Keratinocyte (primary cell): ENCODE results near the gene C21orf91. TPM values are rescaled to one million over a fixed set of nuclear protein-coding genes. Genes with fewer than 3 reads are reported as not detected.

Source experiments
- DNase-seq: peaks from one replicate; pipeline ENCODE4 v3.0.0-alpha.2; 2011; ENCODE audit warnings: low read depth, missing footprints, low spot score
- FAIRE-seq: peaks from 2 replicates; lab custom pipeline; 2011; peaks lifted over from hg19 to GRCh38; lab: Jason Lieb, UNC
- H2AFZ ChIP-seq: 2 replicates; pipeline ENCODE4 v1.6.0; 2012; ENCODE audit warnings: low read length, control low read depth, inconsistent platforms; ENCODE audit not compliant: control insufficient read depth
- H3K27ac ChIP-seq: 2 replicates; pipeline ENCODE4 v1.5.1; 2011; ENCODE audit warnings: low read length; ENCODE audit not compliant: control insufficient read depth, insufficient read depth
- H3K27me3 ChIP-seq: 3 replicates; pipeline ENCODE4 v1.6.0; 2011; ENCODE audit warnings: low read length; ENCODE audit not compliant: control insufficient read depth, insufficient read depth; ENCODE audit errors: extremely low read depth
- H3K36me3 ChIP-seq, 2 experiments: 2 replicates in 1 of 2; 3 replicates in 1 of 2; pipeline ENCODE4 v1.5.1; 2011; ENCODE audit warnings: low read length in 2 of 2, mild to moderate bottlenecking in 1 of 2; ENCODE audit not compliant: control insufficient read depth in 2 of 2, insufficient read depth in 2 of 2; ENCODE audit errors: extremely low read depth in 1 of 2
- H3K4me1 ChIP-seq: 3 replicates; pipeline ENCODE4 v1.5.1; 2011; ENCODE audit warnings: low read length; ENCODE audit not compliant: control insufficient read depth, insufficient read depth; ENCODE audit errors: extremely low read depth
- H3K4me2 ChIP-seq: 3 replicates; pipeline ENCODE4 v1.6.0; 2011; ENCODE audit warnings: low read depth, low read length; ENCODE audit not compliant: control insufficient read depth, insufficient read depth; ENCODE audit errors: extremely low read depth
- H3K4me3 ChIP-seq, 3 experiments: fragments of 200-600 bp in 1 of 3; sonication (generic) in 1 of 3; 2 replicates in 2 of 3; 3 replicates in 1 of 3; pipeline ENCODE4 v1.5.1; 2011 to 2016; ENCODE audit warnings: low read length in 3 of 3, mild to moderate bottlenecking in 3 of 3, control low read depth in 2 of 3, inconsistent platforms in 1 of 3, low read depth in 1 of 3, mixed read lengths in 1 of 3, mixed run types in 1 of 3, moderate library complexity in 1 of 3; ENCODE audit not compliant: control insufficient read depth in 2 of 3, insufficient read depth in 2 of 3; ENCODE audit errors: extremely low read depth in 1 of 3
- H3K79me2 ChIP-seq: 2 replicates; pipeline ENCODE4 v1.6.0; 2012; ENCODE audit warnings: low read length; ENCODE audit not compliant: control insufficient read depth, insufficient read depth
- H3K9ac ChIP-seq: 3 replicates; pipeline ENCODE4 v1.6.0; 2011; ENCODE audit warnings: low read length; ENCODE audit not compliant: control insufficient read depth, insufficient read depth; ENCODE audit errors: extremely low read depth
- H3K9me1 ChIP-seq: 3 replicates; pipeline ENCODE4 v1.6.0; 2011; ENCODE audit warnings: low read length; ENCODE audit not compliant: control insufficient read depth, insufficient read depth; ENCODE audit errors: extremely low read depth
- H3K9me3 ChIP-seq: 2 replicates; pipeline ENCODE4 v1.5.1; 2012; ENCODE audit warnings: low read depth, low read length; ENCODE audit not compliant: control insufficient read depth
- H4K20me1 ChIP-seq: 3 replicates; pipeline ENCODE4 v1.6.0; 2011; ENCODE audit warnings: low read length; ENCODE audit not compliant: control insufficient read depth, insufficient read depth; ENCODE audit errors: extremely low read depth
- EZH2 ChIP-seq: IDR thresholded peaks from one replicate; pipeline ENCODE4 v1.6.1; 2012; ENCODE audit warnings: inconsistent platforms, mild to moderate bottlenecking, low read length, moderate library complexity
- dilution Hi-C: fragments of 300-500 bp; cut with MboI; formaldehyde crosslinking; loops from one replicate; pipeline ENCODE4 v1.7.0; 2020; ENCODE audit warnings: low sequenced_read_pairs; ENCODE audit not compliant: extremely low pct_ligation_motif_present
- polyA plus RNA-seq, 5 experiments: library from polyadenylated mRNA; depleted of rRNA in 3 of 5; stranded (reverse) in 3 of 5; stranded (forward) in 1 of 5; unstranded in 1 of 5; fragments of >200 nt; gene quantifications; 1 replicate in 1 of 5; 2 replicates in 3 of 5; 3 replicates in 1 of 5; pipeline versions ENCODE4 v1.2.1 to v1.2.3, GENCODE V29; 2011 to 2012; ENCODE audit warnings: missing spikeins in 2 of 5, low read depth in 1 of 5, low replicate concordance in 1 of 5
- TF ChIP-seq, protein P1 (sequence below), 3 experiments: IDR thresholded peaks in 1 of 3; conservative IDR thresholded peaks in 1 of 3; optimal IDR thresholded peaks in 1 of 3; 2 replicates in 2 of 3; 3 replicates in 1 of 3; pipeline versions ENCODE3 to v1.5.1; 2011; ENCODE audit warnings: low read length in 3 of 3, mild to moderate bottlenecking in 3 of 3, moderate library complexity in 2 of 3, control low read depth in 1 of 3, inconsistent platforms in 1 of 3; ENCODE audit not compliant: insufficient read depth in 2 of 3; ENCODE audit errors: extremely low read depth in 1 of 3

The C21orf91 gene
- polyA plus RNA-seq, 1 donor (not counting 4 experiments of a cell fraction or from before 2014, with no cell fraction given) = 28.2 TPM

DNA sequence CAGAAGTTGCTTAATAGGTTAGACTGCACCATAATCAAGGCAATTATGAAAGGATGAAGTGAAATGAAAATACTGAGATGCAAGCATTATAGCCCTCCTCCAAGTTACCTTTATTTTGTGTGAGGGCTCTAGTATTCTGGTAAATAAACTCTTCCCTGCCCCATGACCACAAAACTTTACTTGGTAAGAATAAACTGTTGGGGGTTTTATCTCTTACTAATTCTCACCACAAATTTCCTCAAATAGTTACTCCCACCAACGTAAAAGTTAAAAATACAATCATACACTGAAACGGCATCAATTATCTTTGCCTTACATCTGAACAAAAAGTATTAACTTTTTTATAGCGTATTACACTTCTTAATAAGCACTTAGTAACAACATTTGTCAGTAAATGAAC, 29.5 kb downstream of the C21orf91 start:
- peaks cover 7% of the 10 kb centered on the region in 2 experiments for H3K36me3 ChIP-seq

DNA sequence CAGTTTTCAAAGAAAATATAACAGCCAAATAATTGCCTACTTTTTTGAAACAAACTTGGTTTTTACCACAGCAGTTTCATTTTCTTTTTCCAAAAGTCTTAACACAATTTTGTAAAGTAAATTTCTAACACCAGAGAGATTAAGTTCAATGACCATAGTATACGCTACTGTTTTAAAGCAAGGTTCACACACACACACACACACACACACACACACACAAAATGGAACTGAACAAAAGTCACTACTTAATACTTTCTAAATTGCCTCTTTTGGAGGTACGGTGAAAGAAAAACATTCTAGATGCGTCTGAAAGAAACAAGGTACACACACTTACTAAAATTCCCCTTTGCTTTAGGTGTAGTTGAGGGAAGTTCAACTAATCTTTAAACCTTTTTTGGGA, 30.1 kb downstream of the C21orf91 start:
- no peak for TF ChIP-seq EZH2
- TF ChIP-seq, protein P1, sequence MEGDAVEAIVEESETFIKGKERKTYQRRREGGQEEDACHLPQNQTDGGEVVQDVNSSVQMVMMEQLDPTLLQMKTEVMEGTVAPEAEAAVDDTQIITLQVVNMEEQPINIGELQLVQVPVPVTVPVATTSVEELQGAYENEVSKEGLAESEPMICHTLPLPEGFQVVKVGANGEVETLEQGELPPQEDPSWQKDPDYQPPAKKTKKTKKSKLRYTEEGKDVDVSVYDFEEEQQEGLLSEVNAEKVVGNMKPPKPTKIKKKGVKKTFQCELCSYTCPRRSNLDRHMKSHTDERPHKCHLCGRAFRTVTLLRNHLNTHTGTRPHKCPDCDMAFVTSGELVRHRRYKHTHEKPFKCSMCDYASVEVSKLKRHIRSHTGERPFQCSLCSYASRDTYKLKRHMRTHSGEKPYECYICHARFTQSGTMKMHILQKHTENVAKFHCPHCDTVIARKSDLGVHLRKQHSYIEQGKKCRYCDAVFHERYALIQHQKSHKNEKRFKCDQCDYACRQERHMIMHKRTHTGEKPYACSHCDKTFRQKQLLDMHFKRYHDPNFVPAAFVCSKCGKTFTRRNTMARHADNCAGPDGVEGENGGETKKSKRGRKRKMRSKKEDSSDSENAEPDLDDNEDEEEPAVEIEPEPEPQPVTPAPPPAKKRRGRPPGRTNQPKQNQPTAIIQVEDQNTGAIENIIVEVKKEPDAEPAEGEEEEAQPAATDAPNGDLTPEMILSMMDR (optimal IDR thresholded peaks at IDR 0.05 in 1 of 3, IDR thresholded peaks at IDR 0.05 in 1 of 3, conservative IDR thresholded peaks at IDR 0.05 in 1 of 3; ENCODE audit: extremely low read depth in 1 of 3, insufficient read depth in 2 of 3, low read length in 3 of 3) = no peak
- Histone ChIP-seq H3K79me2 (no peaks in the 10 kb centered on the region), H3K27ac (no peak overlapping the region), H3K4me3 (no peak overlapping the region), H3K4me2 (no peak overlapping the region), H3K4me1 (peaks cover 9% of the 10 kb centered on the region), H4K20me1 (no peaks in the 10 kb centered on the region), H3K9ac (no peak overlapping the region), H3K9me1 (no peaks in the 10 kb centered on the region), H3K27me3 (no peaks in the 10 kb centered on the region), H3K36me3 (peaks cover 6 to 7% of the 10 kb centered on the region in 2 experiments), H2AFZ (no peak overlapping the region), H3K9me3 (no peaks in the 10 kb centered on the region)
- dilution Hi-C loops = no loop called here
- FAIRE-seq (no peak), DNase-seq (no peak)

More for the DNA sequence above, 29.5 kb downstream of the C21orf91 start:
- FAIRE-seq (no peak), DNase-seq (no peak)
- Histone ChIP-seq H3K9me3 (no peaks in the 10 kb centered on the region), H2AFZ (no peak overlapping the region), H3K27ac (no peak overlapping the region), H4K20me1 (no peaks in the 10 kb centered on the region), H3K27me3 (no peaks in the 10 kb centered on the region), H3K9ac (no peak overlapping the region), H3K4me2 (no peak overlapping the region), H3K79me2 (no peaks in the 10 kb centered on the region), H3K4me1 (peaks cover 6% of the 10 kb centered on the region), H3K4me3 (no peak overlapping the region), H3K9me1 (no peaks in the 10 kb centered on the region)
- TF ChIP-seq, protein P1 (optimal IDR thresholded peaks at IDR 0.05 in 1 of 3, IDR thresholded peaks at IDR 0.05 in 1 of 3, conservative IDR thresholded peaks at IDR 0.05 in 1 of 3; ENCODE audit: extremely low read depth in 1 of 3, insufficient read depth in 2 of 3, low read length in 3 of 3) = no peak
- no peak for TF ChIP-seq EZH2
- dilution Hi-C loops = no loop called here
